HG02981 (cell line): Measurements from ENCODE around the gene NFIL3.

ENCODE experiments used
- ATAC-seq: cut with Tn5 transposase; IDR thresholded peaks from one replicate; pipeline ENCODE4 v1.9.1; 2021; ENCODE audit warnings: mild to moderate bottlenecking, moderate library complexity; ENCODE audit not compliant: unreplicated experiment

NFIL3 gene

GRCh38 chr9:91422758-91423711, 597 bp downstream of the NFIL3 start:
- peak; percentile 46 for ATAC-seq

- no peak for ATAC-seq
Observed at GRCh38 chr9:91421971-91422757, 1.5 kb downstream of the NFIL3 start.

DNA sequence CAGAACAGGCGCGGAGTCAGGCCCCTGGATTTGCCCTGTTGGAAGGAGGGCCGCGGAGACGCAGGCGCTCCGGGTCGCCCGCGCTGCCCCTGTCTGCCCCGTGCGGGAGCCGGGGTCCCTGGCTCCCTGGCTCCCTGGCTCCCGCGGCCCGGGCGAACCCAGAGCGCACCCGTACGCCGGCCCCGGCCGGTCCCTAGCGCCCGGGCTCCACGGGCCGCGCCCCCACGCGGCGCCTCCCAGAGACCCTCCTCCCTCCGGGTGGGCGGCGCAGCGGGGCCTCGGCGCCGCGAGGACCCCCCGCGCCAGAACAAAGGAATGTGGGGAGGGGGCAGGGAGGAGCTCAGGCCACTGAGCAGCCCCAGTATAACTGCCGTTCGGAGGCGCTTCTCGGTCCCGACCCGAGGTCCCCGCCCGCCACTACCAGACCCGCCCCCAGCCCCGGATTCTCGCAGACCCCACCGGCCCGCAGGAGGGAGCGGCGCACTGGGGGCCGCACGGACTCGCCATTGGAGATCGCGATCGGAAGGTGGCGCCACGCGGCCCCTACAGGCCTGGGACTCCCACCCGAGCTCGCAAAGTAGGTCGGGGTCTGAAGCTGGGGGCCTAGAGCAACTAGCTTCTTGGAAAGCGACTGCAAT, 2.4 kb downstream of the NFIL3 start:
- no peak for ATAC-seq

DNA sequence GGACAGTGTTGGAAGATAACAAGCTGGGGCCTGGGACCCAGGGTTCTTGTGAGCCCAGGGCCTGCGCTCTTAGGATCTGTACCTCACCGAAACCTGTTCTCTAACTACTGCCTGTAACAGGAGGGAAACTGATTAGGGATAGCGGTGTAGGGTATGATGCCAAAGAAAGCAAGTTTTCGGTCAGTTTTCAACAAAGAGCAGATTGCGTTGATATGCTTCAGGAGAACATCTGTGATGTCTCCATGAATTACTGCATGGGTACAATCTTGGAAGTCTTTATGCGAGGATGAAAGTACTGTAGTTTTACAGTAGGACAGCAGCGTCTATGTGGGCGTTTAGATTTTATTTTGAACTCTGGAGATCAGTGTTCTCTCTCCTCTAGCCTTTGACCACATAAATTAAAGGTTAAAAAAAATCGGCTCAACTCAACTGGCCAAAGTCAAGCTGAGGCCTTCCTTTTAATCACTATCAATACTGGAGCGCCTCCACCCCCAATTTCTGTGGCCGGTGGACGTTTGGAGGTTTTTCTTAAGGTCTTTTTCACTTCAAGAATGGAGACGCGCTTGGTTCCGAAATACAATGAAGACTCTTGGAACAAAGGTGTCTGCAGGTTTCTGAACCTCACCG, 3.0 kb downstream of the NFIL3 start:
- no peak for ATAC-seq

GRCh38 chr9:91419222-91420191, 4.1 kb downstream of the NFIL3 start:
- no peak for ATAC-seq

- ATAC-seq: no peak
Observed at GRCh38 chr9:91418215-91418610, 5.4 kb downstream of the NFIL3 start.

DNA sequence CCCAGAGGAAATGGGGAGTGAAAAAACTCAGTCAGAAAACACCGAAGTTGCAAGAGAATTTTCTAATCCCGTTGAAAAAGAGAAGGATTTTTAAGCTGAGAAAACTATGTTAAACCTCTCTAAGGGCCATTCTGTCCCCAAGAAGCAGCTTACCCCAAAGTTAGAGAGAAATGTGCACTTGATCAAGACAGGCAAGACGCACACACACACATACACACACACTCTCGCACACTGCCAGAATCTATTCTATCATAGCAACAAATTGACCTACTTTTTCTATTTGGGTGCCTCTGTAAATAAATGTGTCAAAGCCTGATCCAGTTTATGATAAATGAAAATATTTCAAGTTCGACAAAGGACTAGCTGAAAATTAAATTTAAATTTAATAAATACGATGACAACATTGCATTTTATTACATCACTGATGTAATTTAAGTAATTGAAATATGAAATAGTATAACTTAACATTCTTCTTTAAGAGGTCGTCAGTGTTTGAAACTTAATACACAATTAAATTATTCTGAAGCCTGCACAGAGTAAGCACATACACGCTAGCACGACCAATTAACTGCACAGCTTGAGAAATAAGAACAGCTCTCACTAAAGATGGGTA, 5.9 kb downstream of the NFIL3 start:
- no peak for ATAC-seq

GRCh38 chr9:91416096-91416712, 7.4 kb downstream of the NFIL3 start:
- no peak for ATAC-seq

- ATAC-seq: peak; percentile 93
Observed at GRCh38 chr9:91415290-91415689, 8.3 kb downstream of the NFIL3 start.

DNA sequence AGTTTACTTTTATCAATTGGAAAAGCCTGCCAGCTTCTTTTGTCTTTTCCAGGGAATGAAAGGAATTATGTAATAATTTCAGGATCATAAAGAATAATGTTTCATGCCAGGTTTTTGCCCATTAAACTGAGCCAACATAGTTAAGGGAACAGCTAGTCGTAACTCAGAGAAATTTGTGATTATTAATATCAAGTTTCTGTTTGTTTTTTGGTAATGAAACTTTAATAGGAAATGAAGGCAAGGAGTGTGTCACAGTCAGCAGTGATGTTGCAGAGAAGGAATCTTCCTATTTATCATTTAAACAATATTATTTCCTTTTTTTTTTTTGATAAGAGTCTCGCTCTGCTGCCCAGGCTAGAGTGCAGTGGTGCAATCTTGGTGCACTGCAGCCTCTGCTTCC, 10.7 kb downstream of the NFIL3 start:
- no peak for ATAC-seq

DNA sequence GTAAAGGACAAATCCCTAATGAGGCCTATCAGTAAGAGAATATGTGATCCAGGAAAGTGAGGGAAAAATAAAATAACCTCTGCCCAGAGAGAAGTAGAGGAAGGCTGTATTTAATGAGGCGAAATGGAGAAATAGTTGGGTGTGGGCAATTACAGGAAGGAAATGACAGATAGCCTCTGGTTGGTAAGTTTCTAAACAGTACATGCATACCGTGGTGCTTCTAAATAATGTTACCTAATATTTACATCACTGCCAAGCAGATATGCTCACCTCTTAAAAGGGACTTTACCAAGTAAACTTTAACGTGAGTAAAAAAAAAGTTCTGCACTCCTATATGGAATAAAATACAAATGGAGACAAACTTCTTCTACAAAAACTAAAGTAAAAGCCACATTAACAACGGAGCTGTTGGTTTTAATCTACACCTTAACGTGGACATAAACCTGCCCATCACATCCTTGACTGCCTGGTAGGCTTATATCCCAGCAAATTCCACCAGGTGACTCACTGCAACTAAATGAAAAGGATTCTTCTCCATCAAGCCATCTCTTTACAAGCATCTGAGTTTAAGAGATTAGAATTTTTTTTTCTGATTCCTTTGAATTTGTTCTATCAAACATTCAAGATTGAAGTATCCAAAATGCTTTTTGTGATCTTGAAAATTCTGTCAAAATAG, 12.4 kb downstream of the NFIL3 start:
- no peak for ATAC-seq

GRCh38 chr9:91410161-91410560, 13.5 kb downstream of the NFIL3 start:
- no peak for ATAC-seq

- ATAC-seq: no peak
Observed at GRCh38 chr9:91408475-91408874, 15.2 kb downstream of the NFIL3 start.

DNA sequence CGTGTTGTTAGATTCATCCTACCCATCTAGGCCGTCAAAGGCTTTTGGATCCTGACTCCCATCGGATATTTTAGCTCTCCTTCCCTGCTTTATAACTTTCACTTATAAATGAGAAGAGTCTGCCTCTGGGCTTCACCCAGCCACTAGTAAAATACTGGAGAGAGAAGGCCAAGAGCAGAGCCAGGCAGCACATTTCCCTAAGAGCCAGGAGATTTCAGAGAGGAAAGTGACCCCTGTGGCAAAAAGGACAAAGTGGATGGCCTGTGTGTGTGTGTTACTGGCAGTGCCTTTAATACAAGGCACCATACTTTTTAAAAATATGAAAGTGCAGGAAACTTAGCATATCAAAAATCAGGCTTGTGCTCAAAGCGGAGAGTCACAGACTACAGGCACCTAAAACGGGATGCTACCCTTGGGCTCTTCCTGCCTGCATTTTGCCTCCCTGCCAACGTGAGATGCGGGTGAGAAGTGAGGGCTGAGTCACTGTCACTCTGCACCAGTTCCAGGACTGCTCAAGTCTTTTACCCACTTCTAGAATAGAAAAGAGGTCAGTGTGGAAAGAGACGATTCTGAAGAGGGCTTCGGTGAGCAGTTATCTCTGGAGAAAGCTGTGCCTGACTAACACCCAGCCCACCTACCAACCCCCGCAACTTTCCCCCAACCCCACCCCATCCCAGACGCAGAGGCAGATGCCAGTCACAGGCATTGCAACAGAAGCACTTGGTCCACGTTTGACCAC, 15.9 kb downstream of the NFIL3 start:
- no peak for ATAC-seq

GRCh38 chr9:91405343-91406077, 18.1 kb downstream of the NFIL3 start:
- no peak for ATAC-seq

DNA sequence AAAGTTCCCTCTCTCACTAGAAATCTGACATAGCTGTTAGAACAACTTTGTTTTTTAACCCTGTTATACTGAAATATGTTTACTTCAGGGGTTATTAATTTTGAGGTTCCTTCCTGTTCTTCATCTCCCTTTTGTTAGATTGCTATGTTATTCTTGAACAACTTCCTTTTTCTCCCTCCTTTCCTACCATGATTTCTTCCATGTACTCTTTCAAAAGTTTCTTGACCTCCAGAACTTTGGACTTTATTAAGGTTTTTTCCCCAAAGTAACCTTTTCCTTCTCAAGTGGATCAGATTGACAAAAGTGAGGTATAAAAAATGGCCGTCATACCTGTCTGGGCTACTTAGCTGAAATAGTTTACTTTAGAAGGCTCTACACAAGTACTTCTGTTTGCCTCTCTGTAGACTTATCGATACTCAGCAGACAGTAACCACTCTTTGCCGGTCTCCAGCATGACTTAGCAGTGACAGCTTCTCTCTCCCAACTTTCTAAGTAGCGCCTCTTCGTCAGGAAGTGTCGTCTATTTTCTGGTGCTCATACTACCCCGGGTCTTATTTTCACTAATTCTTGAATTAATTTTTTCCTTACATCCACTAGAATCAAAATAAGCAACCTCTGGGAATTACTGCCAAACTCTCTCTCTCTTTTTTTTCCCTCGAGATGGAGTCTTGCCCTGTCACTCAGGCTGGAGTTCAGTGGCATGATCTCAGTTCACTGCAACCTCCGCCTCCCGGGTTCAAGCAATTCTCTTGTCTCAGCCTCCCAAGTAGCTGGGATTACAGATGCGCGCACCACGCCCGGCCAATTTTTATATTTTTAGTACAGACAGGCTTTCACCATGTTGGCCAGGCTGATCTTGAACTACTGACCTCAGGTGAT, 19.7 kb downstream of the NFIL3 start:
- no peak for ATAC-seq
